Measurements from ENCODE around the gene OR4C46. TPM values are rescaled to one million over a fixed set of nuclear protein-coding genes. Genes with fewer than 3 reads are reported as not detected.
"Not testable (repeated sequence)": the region's sequence is repeated elsewhere in the genome, so short reads cannot be mapped to it uniquely, and the experiment has no call there.

Gene OR4C46
- total RNA-seq (2014; rRNA removed; shearing (Covaris generic)): not detected in 2 replicates

DNA sequence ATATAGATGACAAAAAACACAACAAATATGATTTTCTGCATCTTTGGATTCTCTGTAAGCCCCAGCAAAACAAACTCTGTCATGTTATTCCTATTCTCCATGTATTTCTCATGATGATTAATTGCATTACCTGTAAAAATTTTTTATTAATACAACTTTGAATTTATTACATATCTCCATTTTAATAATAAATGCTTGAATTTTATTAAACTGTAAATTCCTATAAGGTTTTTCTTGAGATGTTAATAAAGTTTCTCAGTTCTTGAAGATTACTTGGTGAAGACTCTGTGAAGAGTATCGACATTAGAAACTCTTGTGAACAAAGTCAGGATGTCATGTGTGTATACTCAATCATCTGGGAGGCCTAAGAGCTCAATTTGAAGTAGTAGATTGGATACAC, at the start of gene OR4C46:
TSS of gene OR4C46 (minus strand) at position 101 of the 400 bp plus-strand sequence. CDS start at position 101, 0 bp downstream.
- DNase-seq (ENCODE audit: low spot score): no peak

DNA sequence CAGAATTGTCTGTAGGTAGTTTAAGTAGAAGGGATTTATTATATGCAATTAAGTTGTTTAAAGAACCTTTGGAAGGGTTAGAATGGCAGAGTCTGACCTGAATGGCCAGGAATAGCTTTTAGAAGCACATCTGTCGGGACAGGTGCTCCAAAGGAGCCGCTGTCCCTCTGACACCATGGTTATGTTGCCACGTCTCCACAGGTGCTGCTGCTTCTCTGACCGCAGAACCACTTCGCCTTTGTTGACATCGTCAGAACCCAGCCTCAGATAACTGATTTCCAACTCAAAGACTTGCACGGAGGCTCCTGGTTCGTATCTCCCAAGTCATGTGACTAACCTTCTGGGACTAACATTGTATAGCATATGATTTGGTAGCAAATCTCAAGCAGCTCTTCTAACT, 41.8 kb upstream of the OR4C46 start:
- not testable (repeated sequence) for DNase-seq (ENCODE audit: low spot score)

DNA sequence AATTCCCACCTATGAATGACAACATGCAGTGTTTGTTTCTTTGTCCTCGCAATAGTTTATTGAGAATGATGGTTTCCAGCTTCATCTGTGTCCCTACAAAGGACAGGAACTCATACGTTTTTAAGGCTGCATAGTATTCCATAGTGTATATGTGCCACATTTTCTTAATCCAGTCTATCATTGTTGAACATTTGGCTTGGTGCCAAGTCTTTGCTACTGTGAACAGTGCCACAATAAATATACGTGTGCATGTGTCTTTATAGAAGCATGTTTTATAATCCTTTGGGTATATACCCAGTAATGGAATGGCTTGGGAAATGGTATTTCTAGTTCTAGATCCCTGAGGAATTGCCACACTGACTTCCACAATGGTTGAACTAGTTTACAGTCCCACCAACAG, 42.4 kb downstream of the OR4C46 start:
- not testable (repeated sequence) for DNase-seq (ENCODE audit: low spot score)

DNA sequence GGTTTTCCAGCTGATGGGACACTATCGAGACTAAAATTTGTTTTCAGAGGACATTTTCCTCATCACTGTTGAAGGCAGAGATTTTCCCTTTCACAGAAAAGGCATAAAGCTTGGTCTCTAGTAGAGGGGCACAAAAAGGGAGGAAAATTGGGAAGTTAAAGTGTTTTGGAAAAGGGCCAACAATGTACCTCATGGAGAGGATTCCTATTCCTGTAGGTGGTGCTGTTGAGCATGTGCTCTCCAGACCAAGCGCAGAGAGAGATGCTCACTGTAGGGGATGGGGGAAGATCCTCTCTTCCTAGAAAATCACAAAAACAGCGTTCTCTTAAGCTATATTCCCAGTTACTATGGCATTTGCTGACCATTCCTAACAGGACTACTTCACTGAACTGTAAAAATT, 44.9 kb downstream of the OR4C46 start:
- DNase-seq (ENCODE audit: low spot score): no peak

DNA sequence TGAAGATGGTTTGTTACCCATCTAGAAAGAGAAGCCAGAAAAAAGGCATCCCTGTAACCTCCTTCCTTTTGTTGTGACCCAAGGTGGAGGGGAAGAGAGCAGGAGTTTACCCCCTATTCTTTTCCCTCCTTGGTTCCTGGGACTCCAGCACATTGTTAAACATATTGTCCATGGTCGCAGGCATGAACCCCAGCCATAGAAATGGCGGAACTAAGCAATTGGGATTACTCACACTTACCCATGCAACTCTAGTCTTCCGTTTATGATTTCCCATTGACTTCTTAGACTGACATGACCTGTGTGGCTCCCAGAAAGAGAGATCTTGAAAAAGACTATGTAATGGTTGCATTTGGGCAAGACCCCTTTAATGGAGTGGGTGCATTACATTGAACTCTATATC, 45.4 kb downstream of the OR4C46 start:
- no peak for DNase-seq (ENCODE audit: low spot score)

Other genes starting within 250 kb of the OR4C46 start
- gene OR4A5, start 102.8 kb upstream of the OR4C46 start, total RNA-seq (2014; rRNA removed; shearing (Covaris generic)): not detected in 2 replicates